Karpas-422 (cell line): ENCODE measurements around the gene SIAE. TPM values are rescaled to one million over a fixed set of nuclear protein-coding genes. Genes with fewer than 3 reads are reported as not detected.

Experiments
- DNase-seq: peaks from one replicate; pipeline ENCODE4 v3.0.0-alpha.2; 2015
- H2AFZ ChIP-seq: fragments of 200-600 bp; sonication (generic); 2 replicates; pipeline ENCODE4 v1.6.1; 2014; ENCODE audit warnings: antibody characterized with exemption, low read length, mixed read lengths
- H3K27ac ChIP-seq: fragments of 200-600 bp; sonication (generic); 2 replicates; pipeline ENCODE4 v1.5.1; 2014; ENCODE audit warnings: mild to moderate bottlenecking, low read length, moderate library complexity
- H3K27me3 ChIP-seq: fragments of 200-600 bp; sonication (generic); 2 replicates; pipeline ENCODE4 v1.6.1; 2014; ENCODE audit warnings: low read length, mixed read lengths
- H3K36me3 ChIP-seq: fragments of 200-600 bp; sonication (generic); 2 replicates; pipeline ENCODE4 v1.6.1; 2014; ENCODE audit warnings: low read length, mixed read lengths; ENCODE audit not compliant: insufficient read depth
- H3K4me1 ChIP-seq: fragments of 200-600 bp; sonication (generic); 2 replicates; pipeline ENCODE4 v1.6.1; 2014; ENCODE audit warnings: mild to moderate bottlenecking, low read length, mixed read lengths
- H3K4me2 ChIP-seq: fragments of 200-600 bp; sonication (generic); 2 replicates; pipeline ENCODE4 v1.6.1; 2014; ENCODE audit warnings: low read length, low read depth, mild to moderate bottlenecking; ENCODE audit not compliant: poor library complexity, severe bottlenecking
- H3K4me3 ChIP-seq: fragments of 200-600 bp; sonication (generic); 2 replicates; pipeline ENCODE4 v1.5.1; 2014; ENCODE audit warnings: mild to moderate bottlenecking, antibody characterized with exemption, low read length, mixed read lengths
- H3K79me2 ChIP-seq: fragments of 200-600 bp; sonication (generic); 2 replicates; pipeline ENCODE4 v1.6.1; 2014; ENCODE audit warnings: mild to moderate bottlenecking, low read length, mixed read lengths
- H3K9ac ChIP-seq: fragments of 200-600 bp; sonication (generic); 2 replicates; pipeline ENCODE4 v1.6.0; 2014; ENCODE audit warnings: low read length
- H3K9me2 ChIP-seq: fragments of 200-600 bp; sonication (generic), shearing (Covaris generic); replicated peaks from 2 replicates; pipeline ENCODE4 v1.6.0; 2014; ENCODE audit warnings: mild to moderate bottlenecking, low read length, moderate library complexity; ENCODE audit not compliant: insufficient read depth
- H3K9me3 ChIP-seq: fragments of 300-700, 200-600 bp; sonication (generic); 2 replicates; pipeline ENCODE4 v1.6.1; 2014; ENCODE audit warnings: low read length, mixed read lengths
- H4K20me1 ChIP-seq: fragments of 200-600 bp; sonication (generic); 2 replicates; pipeline ENCODE4 v1.6.1; 2014; ENCODE audit warnings: mild to moderate bottlenecking, antibody characterized with exemption, low read length, low read depth; ENCODE audit not compliant: insufficient read depth
- total RNA-seq: library from RNA; depleted of rRNA; stranded (reverse); fragments of >200 nt; shearing (Covaris generic); gene quantifications from 2 replicates; pipeline ENCODE4 v1.2.3, GENCODE V29; 2014; ENCODE audit warnings: low replicate concordance

Gene SIAE
- total RNA-seq, 1 experiment from 2014 or later = 0.89 TPM

DNA sequence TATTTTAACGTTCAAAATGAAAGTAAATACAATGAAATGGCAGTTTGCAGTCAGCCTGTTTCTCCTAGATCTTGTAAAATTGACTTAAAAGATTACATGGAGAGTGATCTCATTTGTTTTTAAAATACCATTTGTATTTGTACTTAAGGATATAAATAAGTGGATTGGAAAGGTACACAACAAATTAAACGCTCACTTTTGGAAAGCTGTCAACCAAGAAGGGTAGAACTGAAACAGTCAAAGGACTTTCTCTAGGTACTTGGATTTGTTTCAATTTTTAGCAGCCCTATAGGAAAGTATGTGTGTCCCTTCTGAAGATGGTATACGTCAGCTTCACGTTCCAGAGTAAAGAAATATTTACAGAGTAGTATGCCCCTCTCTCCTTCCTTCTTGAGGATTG is 43.6 kb downstream of the SIAE start:
- Histone ChIP-seq H3K27ac (no peak overlapping the region), H3K36me3 (peaks cover 4% of the 10 kb centered on the region), H3K4me1 (no peaks in the 10 kb centered on the region), H3K4me3 (no peak overlapping the region), H4K20me1 (no peaks in the 10 kb centered on the region), H2AFZ (no peak overlapping the region), H3K4me2 (no peak overlapping the region), H3K9me3 (no peaks in the 10 kb centered on the region), H3K9me2 (no peaks in the 10 kb centered on the region), H3K79me2 (peaks cover 7% of the 10 kb centered on the region), H3K27me3 (no peaks in the 10 kb centered on the region), H3K9ac (no peak overlapping the region)
- no peak for DNase-seq

DNA sequence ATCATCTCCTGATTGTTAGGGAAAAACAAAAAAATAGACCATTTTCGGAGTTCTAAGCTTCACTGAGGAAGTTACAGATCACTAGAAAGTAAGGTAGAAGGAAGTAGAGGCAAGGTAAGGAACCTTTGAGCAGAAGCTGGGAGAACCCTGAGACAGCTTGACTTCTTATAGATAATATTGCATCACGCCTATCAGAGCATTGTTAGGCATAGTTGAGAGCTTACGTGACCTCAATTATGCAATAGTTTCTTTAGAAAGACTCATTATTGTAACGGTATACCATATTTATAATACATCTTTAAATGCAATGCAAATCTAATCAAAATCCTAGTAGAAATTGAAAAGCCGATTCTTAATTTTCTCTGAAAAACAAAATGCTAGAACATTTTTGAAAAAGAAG is 46.0 kb downstream of the SIAE start:
- Histone ChIP-seq H3K9me2 (no peaks in the 10 kb centered on the region), H3K4me3 (no peak overlapping the region), H4K20me1 (peaks cover 6% of the 10 kb centered on the region; the same call in 1 of the 2 replicates), H2AFZ (no peak overlapping the region), H3K27me3 (no peaks in the 10 kb centered on the region), H3K36me3 (peaks cover 4% of the 10 kb centered on the region; the same call in 1 of the 2 replicates), H3K79me2 (peaks cover 29% of the 10 kb centered on the region), H3K27ac (no peak overlapping the region), H3K4me1 (peaks cover 11% of the 10 kb centered on the region), H3K4me2 (no peak overlapping the region), H3K9ac (no peak overlapping the region), H3K9me3 (no peaks in the 10 kb centered on the region)
- no peak for DNase-seq

DNA sequence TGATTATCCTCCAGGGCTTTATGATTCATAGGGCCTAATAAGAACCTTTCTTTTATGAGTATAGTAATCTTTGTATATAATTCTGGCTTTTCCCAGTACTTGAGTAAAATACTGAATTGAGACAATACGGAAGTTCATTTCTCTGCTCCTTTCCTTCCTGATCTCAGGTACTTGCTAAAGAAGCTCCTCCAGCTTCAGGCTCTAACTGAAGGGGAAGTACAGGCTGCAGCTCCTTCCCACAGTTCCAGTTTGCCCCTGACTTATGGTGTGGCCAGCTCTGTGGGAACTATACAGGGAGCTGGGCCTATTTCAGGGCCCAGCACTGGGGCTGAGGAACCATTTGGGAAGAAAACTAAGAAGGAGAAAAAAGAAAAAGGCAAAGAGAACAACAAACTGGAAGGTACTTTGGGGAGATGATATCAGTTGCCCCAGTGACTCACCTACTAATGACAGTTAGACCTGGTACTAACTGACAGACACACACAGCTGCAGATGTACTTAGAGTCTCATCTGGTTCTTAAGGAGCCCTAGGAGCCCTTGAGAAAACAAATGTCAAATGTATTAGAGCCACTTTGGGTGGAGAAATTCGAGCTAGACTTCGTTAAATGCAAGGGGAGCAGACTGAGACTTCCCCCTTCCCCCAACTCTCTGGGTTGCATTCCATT is 47.9 kb downstream of the SIAE start:
- Histone ChIP-seq H3K9ac (no peak overlapping the region), H3K27ac (no peak overlapping the region), H3K9me2 (no peaks in the 10 kb centered on the region), H4K20me1 (peaks cover 6% of the 10 kb centered on the region; the same call in 1 of the 2 replicates), H3K79me2 (peaks cover 29% of the 10 kb centered on the region), H3K4me3 (no peak overlapping the region), H2AFZ (no peak overlapping the region), H3K9me3 (no peaks in the 10 kb centered on the region), H3K27me3 (no peaks in the 10 kb centered on the region), H3K4me2 (no peak overlapping the region), H3K4me1 (peaks cover 16% of the 10 kb centered on the region), H3K36me3 (peaks cover 4% of the 10 kb centered on the region; the same call in 1 of the 2 replicates)
- DNase-seq = no peak

DNA sequence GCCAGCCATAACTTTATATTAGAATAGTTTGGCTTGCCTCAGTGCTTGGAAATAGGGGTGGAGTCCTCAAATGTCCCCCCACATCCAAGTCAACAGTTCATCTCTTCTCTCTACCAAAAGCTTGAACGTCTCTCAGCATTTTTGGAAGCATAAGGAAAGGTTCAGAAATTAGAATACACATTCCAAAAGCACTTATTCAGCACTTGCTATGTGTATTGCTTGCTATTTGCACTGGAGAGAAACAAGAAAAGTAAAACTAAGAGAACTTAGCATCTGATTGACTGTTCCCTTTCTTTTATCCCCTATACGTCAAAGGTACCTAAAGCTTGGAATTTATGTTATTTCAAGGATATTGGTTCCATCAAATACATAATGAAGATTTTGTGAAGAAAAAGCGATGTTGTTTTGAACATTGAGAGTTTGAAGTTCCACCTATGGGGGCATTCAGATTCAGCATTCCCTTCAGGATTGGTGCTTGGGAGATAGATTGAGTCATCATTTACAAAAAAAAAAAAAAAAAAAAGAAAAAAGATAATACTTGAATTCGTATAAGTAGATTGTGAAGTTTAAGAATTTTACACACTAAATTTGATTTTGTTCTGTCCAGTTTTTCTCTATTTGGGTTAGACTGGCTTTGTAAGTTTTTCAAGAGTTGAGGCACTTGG is 49.5 kb downstream of the SIAE start:
- H3K4me1 ChIP-seq = peaks cover 16% of the 10 kb centered on the region
- peaks cover 4% of the 10 kb centered on the region; the same call in 1 of the 2 replicates for H3K36me3 ChIP-seq
- H2AFZ ChIP-seq = no peak overlapping the region
- no peaks in the 10 kb centered on the region for H3K9me3 ChIP-seq
- no peaks in the 10 kb centered on the region for H3K27me3 ChIP-seq
- H3K79me2 ChIP-seq = peaks cover 29% of the 10 kb centered on the region
- H3K9me2 ChIP-seq = no peaks in the 10 kb centered on the region
- H3K4me2 ChIP-seq = peak overlapping the region; percentile 90
- H3K9ac ChIP-seq = peak overlapping the region; percentile 89
- DNase-seq = no peak
- H3K27ac ChIP-seq = no peak overlapping the region
- H4K20me1 ChIP-seq = peaks cover 6% of the 10 kb centered on the region; the same call in 1 of the 2 replicates
- H3K4me3 ChIP-seq = peak overlapping the region; percentile 69

DNA sequence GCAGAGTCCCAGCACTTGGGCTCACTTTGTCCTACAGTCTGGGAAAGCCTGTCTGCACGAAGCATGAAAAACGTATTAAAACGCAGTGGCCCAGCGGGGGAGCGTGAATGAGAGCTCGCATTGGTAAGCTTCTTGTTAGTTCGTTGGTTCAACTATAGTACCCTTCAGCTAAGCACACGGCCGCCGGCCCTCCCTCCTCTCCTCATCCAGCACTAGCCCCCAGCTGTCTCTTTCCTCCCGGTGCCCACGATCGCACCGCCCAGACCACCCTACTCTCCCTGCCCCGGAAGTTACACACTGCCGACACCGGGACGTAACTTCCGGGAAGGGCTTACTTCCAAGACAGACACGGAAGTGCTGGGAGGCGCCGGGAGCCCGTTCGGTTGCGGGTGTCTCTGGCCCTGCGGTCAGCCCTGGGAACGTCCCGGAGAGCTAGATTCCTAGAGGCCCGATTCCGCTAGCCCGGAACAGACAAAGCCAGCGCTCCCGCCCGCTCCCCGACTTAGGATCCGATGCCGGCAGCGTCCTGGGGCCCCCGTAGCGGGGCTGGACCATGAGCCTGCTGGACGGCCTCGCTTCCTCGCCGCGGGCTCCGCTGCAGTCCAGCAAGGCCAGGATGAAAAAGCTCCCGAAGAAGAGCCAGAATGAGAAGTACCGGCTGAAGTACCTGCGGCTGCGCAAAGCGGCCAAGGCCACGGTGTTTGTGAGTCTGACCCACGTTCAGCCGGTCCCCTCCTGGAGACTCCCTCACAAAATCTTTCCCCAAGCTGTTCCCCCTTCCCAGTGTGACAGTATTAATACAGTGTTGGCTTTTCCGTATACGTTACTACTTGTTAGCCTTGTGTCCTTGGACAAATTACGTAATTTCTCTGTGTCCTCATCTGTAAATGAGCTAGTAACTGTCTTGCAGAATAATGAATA is 50.7 kb downstream of the SIAE start, which contains the start of gene TBRG1:
Gene TBRG1 (plus strand): TSS at position 334 of the 921 bp plus-strand sequence. CDS start 220 bp downstream, at position 554.
- Histone ChIP-seq H3K36me3 (peaks cover 4% of the 10 kb centered on the region; the same call in 1 of the 2 replicates), H3K27ac (no peak within 1 kb of the TSS), H3K9me3 (no peaks in the 10 kb centered on the region), H3K4me1 (peaks cover 16% of the 10 kb centered on the region), H3K27me3 (no peaks in the 10 kb centered on the region), H3K9ac (peak within 1 kb of the TSS; percentile 89), H4K20me1 (peaks cover 6% of the 10 kb centered on the region; the same call in 1 of the 2 replicates), H3K4me2 (peak within 1 kb of the TSS; percentile 90), H2AFZ (no peak within 1 kb of the TSS), H3K9me2 (no peaks in the 10 kb centered on the region), H3K79me2 (peaks cover 29% of the 10 kb centered on the region), H3K4me3 (peak within 1 kb of the TSS; percentile 69)
- peak; percentile 87 for DNase-seq

DNA sequence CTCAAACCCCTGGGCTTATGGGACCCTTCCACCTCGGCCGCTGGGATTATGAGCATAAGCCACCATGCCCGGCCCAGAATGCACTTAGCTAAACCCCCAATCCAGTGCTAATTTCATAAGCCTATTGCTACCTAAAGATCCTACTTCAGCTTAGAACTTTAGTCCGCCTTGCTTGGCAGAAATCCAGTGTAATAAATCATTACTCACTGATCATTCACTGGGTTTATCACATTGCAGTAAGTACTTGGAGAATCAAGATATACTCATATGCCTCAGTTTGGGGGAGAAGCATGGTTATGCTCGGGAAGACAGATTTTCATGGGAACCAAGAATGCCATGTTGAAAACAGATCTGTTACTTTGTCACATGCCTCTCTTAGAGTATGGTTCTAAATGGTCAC is 54.7 kb downstream of the SIAE start:
- H3K79me2 ChIP-seq = peaks cover 11% of the 10 kb centered on the region
- no peak overlapping the region for H2AFZ ChIP-seq
- no peak overlapping the region for H3K9ac ChIP-seq
- peaks cover 10% of the 10 kb centered on the region for H3K4me1 ChIP-seq
- DNase-seq = no peak
- H3K9me2 ChIP-seq = no peaks in the 10 kb centered on the region
- no peak overlapping the region for H3K4me3 ChIP-seq
- H4K20me1 ChIP-seq = peaks cover 5% of the 10 kb centered on the region; the same call in 1 of the 2 replicates
- no peaks in the 10 kb centered on the region for H3K27me3 ChIP-seq
- H3K27ac ChIP-seq = no peak overlapping the region
- H3K4me2 ChIP-seq = no peak overlapping the region
- H3K9me3 ChIP-seq = no peaks in the 10 kb centered on the region
- H3K36me3 ChIP-seq = no peaks in the 10 kb centered on the region

DNA sequence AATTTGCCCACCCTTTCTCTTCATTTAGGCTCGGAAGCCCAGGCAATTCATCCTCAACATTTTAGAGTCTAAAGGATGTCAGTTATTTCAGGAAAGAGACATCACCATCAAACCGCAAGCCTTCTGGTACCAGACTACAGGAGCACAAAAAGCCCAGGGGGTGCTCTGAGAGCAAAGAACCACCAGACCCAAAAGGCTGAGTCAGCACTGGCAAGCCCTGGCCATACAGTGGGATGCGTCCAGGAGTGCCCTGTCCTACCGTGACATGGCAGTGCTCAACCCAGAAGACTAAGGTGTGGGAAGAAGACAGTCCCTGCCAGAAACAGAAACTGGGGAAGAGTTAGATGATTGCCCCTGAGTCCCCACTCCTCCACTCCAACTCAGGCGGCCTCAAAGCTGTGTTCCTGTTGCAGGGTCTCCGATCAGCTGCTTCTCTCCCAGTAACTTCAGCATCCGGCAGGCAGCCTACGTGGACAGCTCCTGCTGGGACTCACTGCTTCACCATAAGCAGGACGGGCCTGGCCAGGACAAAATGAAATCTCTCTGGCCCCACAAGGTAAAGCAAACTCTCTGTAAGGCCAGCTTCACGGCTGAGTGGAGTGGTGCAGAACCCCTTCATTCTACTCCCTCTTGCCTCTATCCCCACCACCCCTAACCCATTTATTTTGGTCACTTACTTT is 60.8 kb downstream of the SIAE start:
- Histone ChIP-seq H3K4me1 (no peaks in the 10 kb centered on the region), H3K27me3 (no peaks in the 10 kb centered on the region), H3K4me2 (no peak overlapping the region), H3K27ac (no peak overlapping the region), H3K9me2 (no peaks in the 10 kb centered on the region), H2AFZ (no peak overlapping the region), H3K9ac (no peak overlapping the region), H4K20me1 (no peaks in the 10 kb centered on the region), H3K36me3 (no peaks in the 10 kb centered on the region), H3K9me3 (no peaks in the 10 kb centered on the region), H3K4me3 (no peak overlapping the region), H3K79me2 (no peaks in the 10 kb centered on the region)
- no peak for DNase-seq
